HCT116 (cell line): ENCODE results near the gene SPATA7. TPM values are rescaled to one million over a fixed set of nuclear protein-coding genes. Genes with fewer than 3 reads are reported as not detected.

Experiments used
- ATAC-seq: fragments of 200-7000 bp; cut with Tn5 transposase; 2 replicates; pipeline ENCODE4 v1.9.1; 2020; ENCODE audit warnings: mild to moderate bottlenecking, moderate library complexity
- BruUV-seq: library from RNA; stranded (reverse); fragments of 400-500 nt; replicated peaks from 2 replicates; lab custom pipeline; 2021; lab: Mats Ljungman, UMichigan
- CTCF ChIA-PET: fragments of 300-600 bp; sonication (Branson Sonifier 250); formaldehyde crosslinking; loops from one replicate; lab custom pipeline; 2021; ENCODE audit warnings: antibody characterized with exemption; lab: Charles Lee
- POLR2A ChIA-PET: fragments of 300-600, 350-600 bp; sonication (Branson Sonifier 250); formaldehyde crosslinking; loops from one replicate; lab custom pipeline; 2021; ENCODE audit warnings: antibody characterized with exemption; lab: Charles Lee
- RAD21 ChIA-PET, 2 experiments: fragments of 300-600 bp; sonication (Branson Sonifier 250); formaldehyde crosslinking; loops; one replicate each; lab custom pipeline; 2023; ENCODE audit warnings: low total read pairs in 2 of 2; ENCODE audit not compliant: uncharacterized antibody in 2 of 2, unreplicated experiment in 2 of 2, low non-redundant PET in 1 of 2; lab: Charles Lee
- DNase-seq: peaks from one replicate; pipeline ENCODE4 v3.0.0-alpha.2; 2010; ENCODE audit warnings: low read depth, low spot score
- H2AFZ ChIP-seq: fragments of 200-600 bp; shearing (Covaris generic), sonication (generic); 2 replicates; pipeline ENCODE4 v1.6.1; 2017; ENCODE audit warnings: low read depth, mixed run types, mixed read lengths, antibody characterized with exemption, low read length; ENCODE audit not compliant: poor library complexity, severe bottlenecking
- H3K27ac ChIP-seq: 2 replicates; pipeline ENCODE4 v1.5.1; 2012; ENCODE audit warnings: low read depth, low read length
- H3K27me3 ChIP-seq: fragments of 200-600 bp; sonication (generic); 2 replicates; pipeline ENCODE4 v1.6.1; 2016; ENCODE audit warnings: mixed run types, low read length, mixed read lengths; ENCODE audit not compliant: insufficient read depth
- H3K36me3 ChIP-seq, 2 experiments: fragments of 200-500 bp in 1 of 2; fragments of 200-600 bp in 1 of 2; sonication (Bioruptor generic) in 1 of 2; sonication (generic) in 1 of 2; 2 replicates each; pipeline versions ENCODE4 v1.5.1 to v1.6.1; 2014 to 2016; ENCODE audit warnings: low read length in 2 of 2, inconsistent platforms in 1 of 2, mixed read lengths in 1 of 2, mixed run types in 1 of 2; ENCODE audit not compliant: insufficient read depth in 2 of 2, control insufficient read depth in 1 of 2
- H3K4me1 ChIP-seq, 2 experiments: fragments of 200-600 bp in 1 of 2; sonication (generic) in 1 of 2; 2 replicates each; pipeline versions ENCODE4 v1.5.1 to v1.6.1; 2012 to 2017; ENCODE audit warnings: low read length in 2 of 2, inconsistent platforms in 1 of 2, mild to moderate bottlenecking in 1 of 2, mixed read lengths in 1 of 2, mixed run types in 1 of 2, moderate library complexity in 1 of 2; ENCODE audit not compliant: insufficient read depth in 2 of 2, control insufficient read depth in 1 of 2
- H3K4me2 ChIP-seq: fragments of 200-600 bp; sonication (generic); 2 replicates; pipeline ENCODE4 v1.6.1; 2017; ENCODE audit warnings: mixed run types, low read length, mixed read lengths
- H3K4me3 ChIP-seq, 2 experiments: fragments of 200-600 bp in 1 of 2; sonication (generic) in 1 of 2; replicated peaks in 1 of 2; 2 replicates each; pipeline ENCODE4 v1.5.1; 2011 to 2016; ENCODE audit warnings: low read length in 2 of 2, control low read depth in 1 of 2, low read depth in 1 of 2, mild to moderate bottlenecking in 1 of 2, mixed read lengths in 1 of 2, mixed run types in 1 of 2
- H3K79me2 ChIP-seq: fragments of 200-600 bp; sonication (generic); 2 replicates; pipeline ENCODE4 v1.6.1; 2017; ENCODE audit warnings: mild to moderate bottlenecking, mixed run types, low read length, moderate library complexity, mixed read lengths; ENCODE audit not compliant: insufficient read depth
- H3K9ac ChIP-seq: fragments of 200-600 bp; sonication (generic); 2 replicates; pipeline ENCODE4 v1.6.1; 2016; ENCODE audit warnings: low read length, mixed read lengths
- H3K9me2 ChIP-seq: fragments of 200-600 bp; sonication (generic), shearing (Covaris generic); 2 replicates; pipeline ENCODE4 v1.6.1; 2017; ENCODE audit warnings: mixed run types, mild to moderate bottlenecking, moderate library complexity; ENCODE audit not compliant: insufficient read depth
- H3K9me3 ChIP-seq, 2 experiments: fragments of 200-500 bp in 1 of 2; fragments of 200-600 bp in 1 of 2; sonication (Bioruptor generic) in 1 of 2; sonication (generic) in 1 of 2; 2 replicates each; pipeline ENCODE4 v1.6.1; 2014 to 2017; ENCODE audit warnings: low read length in 2 of 2, mixed read lengths in 2 of 2, inconsistent platforms in 1 of 2, low read depth in 1 of 2, mild to moderate bottlenecking in 1 of 2, mixed run types in 1 of 2, moderate library complexity in 1 of 2; ENCODE audit not compliant: control insufficient read depth in 1 of 2, insufficient read depth in 1 of 2
- H4K20me1 ChIP-seq: fragments of 200-600 bp; sonication (generic), shearing (Covaris generic); 2 replicates; pipeline ENCODE4 v1.6.1; 2017; ENCODE audit warnings: mixed run types, mild to moderate bottlenecking, moderate library complexity; ENCODE audit not compliant: insufficient read depth
- ATF3 ChIP-seq: IDR thresholded peaks from 2 replicates; pipeline ENCODE4 v1.6.1; 2012
- CBX3 ChIP-seq: IDR thresholded peaks from 2 replicates; pipeline ENCODE4 v1.6.1; 2012; ENCODE audit warnings: low read depth
- CEBPB ChIP-seq: IDR thresholded peaks from 2 replicates; pipeline ENCODE4 v1.6.1; 2012; ENCODE audit warnings: low read depth
- CTCF ChIP-seq, 3 experiments: fragments of 200-600 bp in 1 of 3; sonication (generic) in 1 of 3; IDR thresholded peaks in 2 of 3; conservative IDR thresholded peaks in 1 of 3; 2 replicates each; pipeline ENCODE4 v1.5.1; 2012 to 2017; ENCODE audit warnings: low read depth in 2 of 3, low read length in 2 of 3, antibody characterized with exemption in 1 of 3, borderline replicate concordance in 1 of 3, control low read depth in 1 of 3, mild to moderate bottlenecking in 1 of 3, mixed read lengths in 1 of 3, mixed run types in 1 of 3, moderate library complexity in 1 of 3; ENCODE audit not compliant: insufficient read depth in 1 of 3
- EGR1 ChIP-seq: IDR thresholded peaks from 2 replicates; pipeline ENCODE4 v1.6.1; 2012; ENCODE audit warnings: low read depth
- ELF1 ChIP-seq: IDR thresholded peaks from 2 replicates; pipeline ENCODE4 v1.6.1; 2012; ENCODE audit warnings: low read depth, borderline replicate concordance
- EZH2 ChIP-seq: fragments of 200-600 bp; sonication (generic); IDR thresholded peaks from 2 replicates; pipeline ENCODE4 v1.6.1; 2017; ENCODE audit warnings: antibody characterized with exemption, mixed run types
- EZH2phosphoT487 ChIP-seq: fragments of 200-600 bp; IDR thresholded peaks from 2 replicates; pipeline ENCODE4 v1.6.1; 2018; ENCODE audit warnings: antibody characterized with exemption, borderline replicate concordance
- FOSL1 ChIP-seq: IDR thresholded peaks from 2 replicates; pipeline ENCODE4 v1.6.1; 2012; ENCODE audit warnings: low read depth
- JUND ChIP-seq: IDR thresholded peaks from 2 replicates; pipeline ENCODE4 v1.6.1; 2012
- MAX ChIP-seq: IDR thresholded peaks from 2 replicates; pipeline ENCODE4 v1.6.1; 2012
- POLR2A ChIP-seq: IDR thresholded peaks from 2 replicates; pipeline ENCODE4 v1.7.0; 2011; ENCODE audit warnings: borderline replicate concordance; ENCODE audit not compliant: insufficient read depth, insufficient read length; ENCODE audit errors: extremely low read depth
- RAD21 ChIP-seq: IDR thresholded peaks from 2 replicates; pipeline ENCODE4 v1.6.1; 2012; ENCODE audit warnings: low read depth, mild to moderate bottlenecking
- SIN3A ChIP-seq: IDR thresholded peaks from 2 replicates; pipeline ENCODE4 v1.6.1; 2012; ENCODE audit warnings: low read depth
- SP1 ChIP-seq: IDR thresholded peaks from 2 replicates; pipeline ENCODE4 v1.6.1; 2012; ENCODE audit warnings: low read depth
- SRF ChIP-seq: IDR thresholded peaks from 2 replicates; pipeline ENCODE4 v1.6.1; 2012; ENCODE audit warnings: low read depth
- YY1 ChIP-seq: IDR thresholded peaks from 2 replicates; pipeline ENCODE4 v1.6.1; 2011; ENCODE audit warnings: low read length, low read depth, moderate library complexity, mild to moderate bottlenecking; ENCODE audit not compliant: insufficient replicate concordance; ENCODE audit errors: extremely low read depth
- ZFX ChIP-seq: fragments of 450-650 bp; IDR thresholded peaks from 2 replicates; pipeline ENCODE4 v1.6.1; 2017
- ZNF274 ChIP-seq: fragments of 200-500 bp; sonication (Bioruptor generic); IDR thresholded peaks from 2 replicates; pipeline ENCODE4 v1.6.1; 2014; ENCODE audit warnings: mild to moderate bottlenecking, low read depth, low read length, inconsistent platforms
- intact Hi-C: fragments of 100-400 bp; cut with micrococcal nuclease; formaldehyde crosslinking; loops from 2 replicates; pipeline ENCODE4 v1.10.0; 2022
- total RNA-seq: library from RNA; stranded (reverse); gene quantifications from one replicate; pipeline ENCODE4 v1.2.1, GENCODE V29; 2021; ENCODE audit not compliant: unreplicated experiment
- TF ChIP-seq, protein P1 (sequence below): IDR thresholded peaks from 2 replicates; pipeline ENCODE4 v1.6.1; 2011; ENCODE audit warnings: mild to moderate bottlenecking, low read length, moderate library complexity; ENCODE audit not compliant: insufficient replicate concordance; ENCODE audit errors: extremely low read depth

The SPATA7 gene
- total RNA-seq, 1 experiment from 2014 or later = 6.2 TPM

DNA sequence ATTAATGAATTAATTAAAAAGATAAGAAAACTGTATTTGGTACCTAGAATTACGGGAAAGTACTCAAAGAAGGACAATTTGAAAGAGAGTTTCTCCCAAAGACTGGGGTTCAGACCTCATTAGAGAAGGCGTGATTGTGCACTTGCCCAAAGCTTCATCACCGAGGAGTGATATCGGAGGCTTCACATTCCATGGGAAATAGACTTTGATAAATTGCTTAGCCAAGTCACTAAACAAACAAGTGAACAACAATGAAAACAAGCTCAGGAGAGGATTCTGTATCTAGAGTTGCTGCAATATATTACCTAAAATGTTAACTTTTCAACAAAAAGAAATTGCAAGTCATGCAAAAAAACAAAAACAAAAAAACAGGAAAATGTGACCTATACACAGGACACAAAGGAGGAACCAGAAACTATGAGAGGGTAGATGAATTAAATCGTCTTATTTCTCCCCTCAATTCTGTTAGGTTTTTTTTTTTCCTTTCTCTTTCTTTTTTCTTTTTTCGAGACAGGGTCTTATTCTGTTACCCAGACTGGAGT, 3.4 kb downstream of the SPATA7 start:
- ChIA-PET RAD21 (no interaction called here), POLR2A (no interaction called here), CTCF (no interaction called here)
- no peaks in the 10 kb centered on the region for H3K9me2 ChIP-seq
- no peaks in the 10 kb centered on the region; the same call in 1 of the 2 replicates for H3K27me3 ChIP-seq
- no peaks in the 10 kb centered on the region for H3K9me3 ChIP-seq
- no peak overlapping the region for H3K4me2 ChIP-seq
- H4K20me1 ChIP-seq = no peaks in the 10 kb centered on the region
- H3K36me3 ChIP-seq = no peaks in the 10 kb centered on the region
- ATAC-seq (no peak), DNase-seq (no peak)
- H3K4me3 ChIP-seq = no peak overlapping the region
- H2AFZ ChIP-seq = no peak overlapping the region
- no peaks in the 10 kb centered on the region for H3K79me2 ChIP-seq
- peaks cover 4 to 11% of the 10 kb centered on the region in 2 experiments; a peak in 2 of 4 replicates for H3K4me1 ChIP-seq
- H3K9ac ChIP-seq = no peak overlapping the region
- TF ChIP-seq ZFX (no peak), EZH2 (no peak), SIN3A (no peak), RAD21 (no peak), CTCF (IDR thresholded peaks at IDR 0.05 in 2 of 3, conservative IDR thresholded peaks at IDR 0.05 in 1 of 3; ENCODE audit: borderline replicate concordance in 1 of 3, insufficient read depth in 1 of 3, low read depth in 2 of 3, low read length in 2 of 3) (no peak), ZNF274 (no peak), EZH2phosphoT487 (no peak), EGR1 (no peak), SP1 (no peak), SRF (no peak), YY1 (no peak), CEBPB (no peak), ELF1 (no peak), MAX (no peak), FOSL1 (no peak), ATF3 (no peak), POLR2A (no peak), JUND (no peak), CBX3 (no peak)
- TF ChIP-seq, protein P1, sequence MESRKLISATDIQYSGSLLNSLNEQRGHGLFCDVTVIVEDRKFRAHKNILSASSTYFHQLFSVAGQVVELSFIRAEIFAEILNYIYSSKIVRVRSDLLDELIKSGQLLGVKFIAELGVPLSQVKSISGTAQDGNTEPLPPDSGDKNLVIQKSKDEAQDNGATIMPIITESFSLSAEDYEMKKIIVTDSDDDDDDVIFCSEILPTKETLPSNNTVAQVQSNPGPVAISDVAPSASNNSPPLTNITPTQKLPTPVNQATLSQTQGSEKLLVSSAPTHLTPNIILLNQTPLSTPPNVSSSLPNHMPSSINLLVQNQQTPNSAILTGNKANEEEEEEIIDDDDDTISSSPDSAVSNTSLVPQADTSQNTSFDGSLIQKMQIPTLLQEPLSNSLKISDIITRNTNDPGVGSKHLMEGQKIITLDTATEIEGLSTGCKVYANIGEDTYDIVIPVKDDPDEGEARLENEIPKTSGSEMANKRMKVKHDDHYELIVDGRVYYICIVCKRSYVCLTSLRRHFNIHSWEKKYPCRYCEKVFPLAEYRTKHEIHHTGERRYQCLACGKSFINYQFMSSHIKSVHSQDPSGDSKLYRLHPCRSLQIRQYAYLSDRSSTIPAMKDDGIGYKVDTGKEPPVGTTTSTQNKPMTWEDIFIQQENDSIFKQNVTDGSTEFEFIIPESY = no peak
- no TSS peak for BruUV-seq
- intact Hi-C loops = no loop called here
- no peak overlapping the region for H3K27ac ChIP-seq
